Neural cell (in vitro differentiated cells): ENCODE measurements around the gene ANKRD44. TPM values are rescaled to one million over a fixed set of nuclear protein-coding genes. Genes with fewer than 3 reads are reported as not detected.

Experiments used
- H2AFZ ChIP-seq: fragments of 200-600, 300-800 bp; sonication (generic), shearing (Covaris generic); 2 replicates; pipeline ENCODE4 v1.6.0; 2014; ENCODE audit warnings: low read depth, mild to moderate bottlenecking, antibody characterized with exemption, low read length, moderate library complexity
- H3F3A ChIP-seq: fragments of 200-600 bp; shearing (Covaris generic); 2 replicates; pipeline ENCODE4 v1.6.1; 2016; ENCODE audit warnings: mild to moderate bottlenecking, moderate library complexity, mixed read lengths, antibody characterized with exemption, low read length; ENCODE audit not compliant: insufficient read depth, poor library complexity, severe bottlenecking
- H3K27ac ChIP-seq: fragments of 200-600, 300-800 bp; sonication (generic), shearing (Covaris generic); 2 replicates; pipeline ENCODE4 v1.5.1; 2014; ENCODE audit warnings: mild to moderate bottlenecking, low read length, moderate library complexity
- H3K27me3 ChIP-seq: fragments of 300-800, 200-600 bp; sonication (generic), shearing (Covaris generic); 2 replicates; pipeline ENCODE4 v1.6.0; 2014; ENCODE audit warnings: mild to moderate bottlenecking, low read depth, low read length, moderate library complexity; ENCODE audit not compliant: insufficient read depth
- H3K36me3 ChIP-seq: fragments of 300-800, 200-600 bp; sonication (generic), shearing (Covaris generic); 2 replicates; pipeline ENCODE4 v1.5.1; 2014; ENCODE audit warnings: mild to moderate bottlenecking, antibody characterized with exemption, low read length, moderate library complexity; ENCODE audit not compliant: insufficient read depth
- H3K4me2 ChIP-seq: fragments of 300-800, 200-600 bp; sonication (generic), shearing (Covaris generic); 2 replicates; pipeline ENCODE4 v1.6.0; 2014; ENCODE audit warnings: mild to moderate bottlenecking, low read length
- H3K4me3 ChIP-seq: fragments of 300-800, 200-600 bp; sonication (generic), shearing (Covaris generic); 2 replicates; pipeline ENCODE4 v1.5.1; 2014; ENCODE audit warnings: mild to moderate bottlenecking, low read length, moderate library complexity
- H3K79me2 ChIP-seq: fragments of 200-600 bp; shearing (Covaris generic); replicated peaks from 2 replicates; pipeline ENCODE4 v1.6.0; 2014; ENCODE audit warnings: mild to moderate bottlenecking, low read length, moderate library complexity; ENCODE audit not compliant: insufficient read depth
- H3K9ac ChIP-seq: fragments of 300-800, 200-600 bp; sonication (generic), shearing (Covaris generic); 2 replicates; pipeline ENCODE4 v1.6.1; 2016; ENCODE audit warnings: mild to moderate bottlenecking, low read length, mixed read lengths
- H3K9me2 ChIP-seq: fragments of 200-600 bp; shearing (Covaris generic); 2 replicates; pipeline ENCODE4 v1.6.1; 2016; ENCODE audit warnings: mild to moderate bottlenecking, low read length, mixed read lengths; ENCODE audit not compliant: insufficient read depth
- H3K9me3 ChIP-seq: fragments of 200-600, 300-800 bp; sonication (generic), shearing (Covaris generic); 2 replicates; pipeline ENCODE4 v1.6.1; 2016; ENCODE audit warnings: mild to moderate bottlenecking, mixed run types, low read length, moderate library complexity, mixed read lengths
- H4K20me1 ChIP-seq: fragments of 200-600 bp; shearing (Covaris generic); 2 replicates; pipeline ENCODE4 v1.6.1; 2016; ENCODE audit warnings: mild to moderate bottlenecking, mixed run types; ENCODE audit not compliant: insufficient read depth
- CTCF ChIP-seq: fragments of 450-650 bp; IDR thresholded peaks from 2 replicates; pipeline ENCODE4 v1.5.1; 2014; ENCODE audit warnings: antibody characterized with exemption, mild to moderate bottlenecking, moderate library complexity; ENCODE audit not compliant: poor library complexity, severe bottlenecking
- EP300 ChIP-seq: fragments of 450-650 bp; conservative IDR thresholded peaks from 2 replicates; pipeline ENCODE4 v1.6.1; 2014; ENCODE audit warnings: antibody characterized with exemption, mild to moderate bottlenecking, moderate library complexity; ENCODE audit not compliant: poor library complexity, severe bottlenecking
- EZH2 ChIP-seq: fragments of 200-600, 300-800 bp; shearing (Covaris generic), sonication (generic); IDR thresholded peaks from 2 replicates; pipeline ENCODE4 v1.6.1; 2014; ENCODE audit warnings: antibody characterized with exemption, low read length, borderline replicate concordance, mild to moderate bottlenecking; ENCODE audit not compliant: insufficient read depth, poor library complexity, severe bottlenecking
- MXI1 ChIP-seq: fragments of 450-650 bp; conservative IDR thresholded peaks from 2 replicates; pipeline ENCODE4 v1.6.1; 2014; ENCODE audit warnings: antibody characterized with exemption, mild to moderate bottlenecking; ENCODE audit not compliant: poor library complexity, severe bottlenecking
- POLR2AphosphoS5 ChIP-seq: IDR thresholded peaks from 2 replicates; pipeline ENCODE4 v1.6.1; 2012
- RAD21 ChIP-seq: fragments of 450-650 bp; conservative IDR thresholded peaks from 2 replicates; pipeline ENCODE4 v1.6.1; 2014; ENCODE audit warnings: antibody characterized with exemption, mild to moderate bottlenecking, moderate library complexity
- SMC3 ChIP-seq: fragments of 450-650 bp; conservative IDR thresholded peaks from 2 replicates; pipeline ENCODE4 v1.6.1; 2014; ENCODE audit warnings: antibody characterized with exemption, mild to moderate bottlenecking, moderate library complexity; ENCODE audit not compliant: poor library complexity
- TAF1 ChIP-seq: IDR thresholded peaks from 2 replicates; pipeline ENCODE4 v1.6.1; 2012; ENCODE audit warnings: low read depth
- polyA plus RNA-seq: library from polyadenylated mRNA; depleted of rRNA; stranded (reverse); fragments of >200 nt; gene quantifications from 2 replicates; pipeline ENCODE4 v1.2.3, GENCODE V29; 2014
- TF ChIP-seq, protein P1 (sequence below): IDR thresholded peaks from 2 replicates; pipeline ENCODE4 v1.6.1; 2012; ENCODE audit warnings: borderline replicate concordance

ANKRD44 gene
- polyA plus RNA-seq, 1 donor from 2014 or later: 94.3 TPM

DNA sequence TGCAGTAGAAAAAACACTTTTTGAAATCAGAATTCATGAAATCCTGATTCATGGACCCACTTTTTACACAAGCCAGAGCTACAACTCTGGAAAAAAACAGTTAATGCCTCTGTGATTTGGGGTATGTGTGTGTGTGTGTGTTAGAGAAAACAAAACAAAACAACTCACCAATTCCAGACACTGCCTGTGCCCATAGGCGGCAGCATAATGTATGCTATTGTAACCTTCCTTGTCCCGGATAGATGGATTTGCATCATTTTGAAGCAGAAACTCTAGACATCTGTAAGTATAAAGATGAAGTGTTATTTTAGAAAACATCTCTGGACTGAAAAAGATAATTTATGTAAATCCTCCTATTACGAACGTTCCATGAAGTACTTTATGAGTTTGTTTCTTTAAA, 232.0 kb downstream of the ANKRD44 start:
- Histone ChIP-seq H3K27ac (no peak overlapping the region), H3K9ac (no peak overlapping the region), H3K9me3 (no peaks in the 10 kb centered on the region), H2AFZ (no peak overlapping the region), H3K27me3 (no peaks in the 10 kb centered on the region), H3K9me2 (no peaks in the 10 kb centered on the region), H3F3A (no peaks in the 10 kb centered on the region), H3K36me3 (peaks cover 21% of the 10 kb centered on the region), H3K79me2 (no peaks in the 10 kb centered on the region), H3K4me2 (no peak overlapping the region), H4K20me1 (no peaks in the 10 kb centered on the region), H3K4me3 (no peak overlapping the region)
- TF ChIP-seq EZH2 (no peak), EP300 (no peak), TAF1 (no peak), POLR2AphosphoS5 (no peak), CTCF (no peak), RAD21 (no peak), SMC3 (no peak), MXI1 (no peak)
- TF ChIP-seq, protein P1, sequence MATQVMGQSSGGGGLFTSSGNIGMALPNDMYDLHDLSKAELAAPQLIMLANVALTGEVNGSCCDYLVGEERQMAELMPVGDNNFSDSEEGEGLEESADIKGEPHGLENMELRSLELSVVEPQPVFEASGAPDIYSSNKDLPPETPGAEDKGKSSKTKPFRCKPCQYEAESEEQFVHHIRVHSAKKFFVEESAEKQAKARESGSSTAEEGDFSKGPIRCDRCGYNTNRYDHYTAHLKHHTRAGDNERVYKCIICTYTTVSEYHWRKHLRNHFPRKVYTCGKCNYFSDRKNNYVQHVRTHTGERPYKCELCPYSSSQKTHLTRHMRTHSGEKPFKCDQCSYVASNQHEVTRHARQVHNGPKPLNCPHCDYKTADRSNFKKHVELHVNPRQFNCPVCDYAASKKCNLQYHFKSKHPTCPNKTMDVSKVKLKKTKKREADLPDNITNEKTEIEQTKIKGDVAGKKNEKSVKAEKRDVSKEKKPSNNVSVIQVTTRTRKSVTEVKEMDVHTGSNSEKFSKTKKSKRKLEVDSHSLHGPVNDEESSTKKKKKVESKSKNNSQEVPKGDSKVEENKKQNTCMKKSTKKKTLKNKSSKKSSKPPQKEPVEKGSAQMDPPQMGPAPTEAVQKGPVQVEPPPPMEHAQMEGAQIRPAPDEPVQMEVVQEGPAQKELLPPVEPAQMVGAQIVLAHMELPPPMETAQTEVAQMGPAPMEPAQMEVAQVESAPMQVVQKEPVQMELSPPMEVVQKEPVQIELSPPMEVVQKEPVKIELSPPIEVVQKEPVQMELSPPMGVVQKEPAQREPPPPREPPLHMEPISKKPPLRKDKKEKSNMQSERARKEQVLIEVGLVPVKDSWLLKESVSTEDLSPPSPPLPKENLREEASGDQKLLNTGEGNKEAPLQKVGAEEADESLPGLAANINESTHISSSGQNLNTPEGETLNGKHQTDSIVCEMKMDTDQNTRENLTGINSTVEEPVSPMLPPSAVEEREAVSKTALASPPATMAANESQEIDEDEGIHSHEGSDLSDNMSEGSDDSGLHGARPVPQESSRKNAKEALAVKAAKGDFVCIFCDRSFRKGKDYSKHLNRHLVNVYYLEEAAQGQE: no peak

DNA sequence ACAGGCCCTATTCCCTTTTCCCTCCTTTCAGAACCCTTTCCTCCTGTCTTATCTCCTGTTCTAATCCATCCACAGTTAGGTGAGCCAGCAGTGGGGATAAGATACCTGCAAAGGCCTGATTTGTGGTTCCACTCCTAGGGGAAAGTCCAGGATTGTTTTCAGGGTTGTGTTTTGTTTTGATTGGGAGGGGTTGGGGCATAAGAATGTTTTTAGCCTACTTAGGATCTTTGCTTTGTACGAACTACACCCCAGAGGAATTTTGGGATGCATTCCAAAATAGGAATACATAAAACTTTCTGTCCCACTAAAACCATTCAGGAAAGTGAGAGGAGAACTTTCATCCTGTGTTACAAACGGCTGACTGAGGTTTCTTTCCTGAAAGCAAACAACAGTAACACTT, 233.2 kb downstream of the ANKRD44 start:
- H3K9ac ChIP-seq: no peak overlapping the region
- no peak overlapping the region for H3K27ac ChIP-seq
- no peak overlapping the region for H2AFZ ChIP-seq
- H3K79me2 ChIP-seq: no peaks in the 10 kb centered on the region
- no peaks in the 10 kb centered on the region for H3K9me2 ChIP-seq
- H3F3A ChIP-seq: no peaks in the 10 kb centered on the region
- peaks cover 15% of the 10 kb centered on the region for H3K36me3 ChIP-seq
- H3K9me3 ChIP-seq: no peaks in the 10 kb centered on the region
- H3K4me3 ChIP-seq: no peak overlapping the region
- no peak overlapping the region for H3K4me2 ChIP-seq
- H3K27me3 ChIP-seq: no peaks in the 10 kb centered on the region
- TF ChIP-seq SMC3: no peak
- TF ChIP-seq EP300: no peak
- no peak for TF ChIP-seq MXI1
- no peak for TF ChIP-seq RAD21
- no peak for TF ChIP-seq EZH2
- no peak for TF ChIP-seq CTCF
- TF ChIP-seq, protein P1: no peak
- no peaks in the 10 kb centered on the region for H4K20me1 ChIP-seq
